Measurements from ENCODE around the gene HDAC11. TPM values are rescaled to one million over a fixed set of nuclear protein-coding genes. Genes with fewer than 3 reads are reported as not detected.
A peak's percentile ranks its signal among the peaks of the same experiment; 100 is the strongest.
"Not testable (repeated sequence)": the region's sequence is repeated elsewhere in the genome, so short reads cannot be mapped to it uniquely, and the experiment has no call there.

HDAC11 gene
- total RNA-seq, 1 donor from 2014 or later = 6.9 TPM

GRCh38 chr3:13506680-13507079 lies 26.6 kb downstream of the HDAC11 start:
- no peak for DNase-seq (ENCODE audit: low read depth in 2 of 2)

GRCh38 chr3:13507247-13507569 lies 27.1 kb downstream of the HDAC11 start:
- no peak for DNase-seq (ENCODE audit: low read depth in 2 of 2)

- peak in 1 of 2 donors; percentile 19 for DNase-seq (ENCODE audit: low read depth in 2 of 2)
These were observed 27.6 kb downstream of the HDAC11 start for GRCh38 chr3:13507570-13508339.

- no peak for DNase-seq (ENCODE audit: low read depth in 2 of 2)
These were observed 28.4 kb downstream of the HDAC11 start for GRCh38 chr3:13508496-13508895.

GRCh38 chr3:13509059-13509815 lies 29.1 kb downstream of the HDAC11 start:
- no peak for DNase-seq (ENCODE audit: low read depth in 2 of 2)

- no peak for DNase-seq (ENCODE audit: low read depth in 2 of 2)
These were observed 29.7 kb downstream of the HDAC11 start for GRCh38 chr3:13509816-13510192.

- no peak for DNase-seq (ENCODE audit: low read depth in 2 of 2)
These were observed 32.3 kb downstream of the HDAC11 start for GRCh38 chr3:13512451-13512850.

- no peak for DNase-seq (ENCODE audit: low read depth in 2 of 2)
These were observed 33.2 kb downstream of the HDAC11 start for GRCh38 chr3:13513051-13513912.

- DNase-seq (ENCODE audit: low read depth in 2 of 2) = no peak
These were observed 33.9 kb downstream of the HDAC11 start for GRCh38 chr3:13513913-13514517.

- no peak for DNase-seq (ENCODE audit: low read depth in 2 of 2)
These were observed 34.7 kb downstream of the HDAC11 start for GRCh38 chr3:13514639-13515435.

GRCh38 chr3:13515786-13516759 lies 36.0 kb downstream of the HDAC11 start:
- no peak for DNase-seq (ENCODE audit: low read depth in 2 of 2)

GRCh38 chr3:13516760-13517135 lies 36.6 kb downstream of the HDAC11 start:
- DNase-seq (ENCODE audit: low read depth in 2 of 2) = no peak

- no peak for DNase-seq (ENCODE audit: low read depth in 2 of 2)
These were observed 37.3 kb downstream of the HDAC11 start for GRCh38 chr3:13517253-13517977.

- DNase-seq (ENCODE audit: low read depth in 2 of 2) = no peak
These were observed 38.4 kb downstream of the HDAC11 start for GRCh38 chr3:13518516-13518953.

GRCh38 chr3:13519006-13519791 lies 39.1 kb downstream of the HDAC11 start:
- DNase-seq (ENCODE audit: low read depth in 2 of 2) = no peak

GRCh38 chr3:13520326-13520880 lies 40.3 kb downstream of the HDAC11 start:
- no peak for DNase-seq (ENCODE audit: low read depth in 2 of 2)

GRCh38 chr3:13521309-13521708 lies 41.2 kb downstream of the HDAC11 start:
- no peak for DNase-seq (ENCODE audit: low read depth in 2 of 2)

- DNase-seq (ENCODE audit: low read depth in 2 of 2) = not testable (repeated sequence)
These were observed 41.6 kb downstream of the HDAC11 start for GRCh38 chr3:13521749-13522148.
